SKM-1 (cell line): ENCODE measurements around the gene SH3RF2.
"Not testable (repeated sequence)": the region's sequence is repeated elsewhere in the genome, so short reads cannot be mapped to it uniquely, and the experiment has no call there.

ENCODE experiments used
- DNase-seq: peaks from one replicate; lab custom pipeline; 2025; ENCODE audit not compliant: unreplicated experiment; lab: John Stamatoyannopoulos, UW

The SH3RF2 gene

DNA sequence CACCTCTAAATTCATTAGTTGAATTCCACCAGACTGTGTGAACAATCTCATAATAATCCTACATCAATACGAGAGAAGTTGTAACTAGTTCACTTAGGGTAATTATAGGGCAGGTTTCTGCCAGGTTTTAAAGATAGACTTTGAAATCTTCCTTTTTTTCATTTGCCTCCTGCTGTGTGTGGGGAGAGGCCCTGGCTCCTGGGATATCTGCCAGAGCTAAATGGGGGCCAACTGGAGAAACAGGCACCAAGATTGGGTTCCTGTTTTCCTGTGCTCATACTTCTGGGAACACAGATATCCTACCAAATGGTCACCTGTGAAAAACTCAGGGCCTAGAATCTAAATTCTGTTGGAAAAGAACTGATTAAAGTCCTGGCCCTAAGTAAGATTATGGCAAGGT, 42.3 kb downstream of the SH3RF2 start:
- DNase-seq = no peak

- no peak for DNase-seq
These were observed 43.2 kb downstream of the SH3RF2 start for GRCh38 chr5:145979270-145980223.

GRCh38 chr5:145980259-145980658, 43.9 kb downstream of the SH3RF2 start:
- DNase-seq = no peak

- DNase-seq = no peak
These were observed 44.3 kb downstream of the SH3RF2 start for GRCh38 chr5:145980718-145981117.

DNA sequence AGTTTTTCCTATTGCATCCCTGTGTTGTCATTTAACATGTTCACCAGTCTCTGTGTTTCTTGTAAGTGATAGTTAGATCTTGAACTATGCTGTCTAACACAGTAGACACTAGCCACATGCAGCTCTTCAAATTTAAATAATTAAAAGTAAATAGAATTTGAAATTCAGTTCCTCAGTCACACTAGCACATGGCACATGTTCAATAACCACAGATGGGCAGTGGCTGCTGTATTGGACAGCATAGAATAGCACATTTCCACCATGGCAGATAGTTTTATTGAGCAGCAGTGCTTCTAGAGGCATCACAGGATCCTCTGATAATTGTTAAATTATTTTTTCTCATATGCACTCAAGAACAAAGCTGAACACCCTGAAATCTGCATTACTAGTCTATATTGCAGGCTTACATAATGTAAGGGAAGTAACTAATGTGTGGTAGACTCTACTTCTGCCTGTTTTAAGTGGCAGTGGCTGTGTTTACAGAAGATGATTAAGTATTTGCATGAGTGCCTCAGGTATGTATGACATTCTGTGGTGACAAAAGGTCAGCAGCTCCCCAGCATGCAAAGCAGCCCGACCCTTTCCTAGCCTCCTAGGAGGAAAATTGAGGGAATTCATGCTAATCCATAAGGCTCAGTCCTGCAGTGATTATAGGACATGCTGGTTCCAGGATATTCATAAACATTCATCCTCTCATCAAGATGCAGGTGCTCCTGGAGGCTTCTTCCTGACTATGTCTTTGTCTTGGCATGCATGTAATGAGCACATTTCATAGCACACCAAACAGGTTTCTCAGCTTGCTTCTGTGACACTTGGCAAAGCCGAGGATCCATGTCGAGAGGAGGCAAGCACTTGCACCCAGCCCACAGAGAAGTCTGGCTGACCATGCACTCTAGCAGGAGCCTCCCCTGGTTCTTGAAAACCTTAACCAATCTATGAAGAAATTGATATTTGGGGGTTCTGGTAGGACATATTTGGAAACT, 45.5 kb downstream of the SH3RF2 start:
- DNase-seq = no peak

- DNase-seq = no peak
These were observed 46.4 kb downstream of the SH3RF2 start for GRCh38 chr5:145982572-145983318.

DNA sequence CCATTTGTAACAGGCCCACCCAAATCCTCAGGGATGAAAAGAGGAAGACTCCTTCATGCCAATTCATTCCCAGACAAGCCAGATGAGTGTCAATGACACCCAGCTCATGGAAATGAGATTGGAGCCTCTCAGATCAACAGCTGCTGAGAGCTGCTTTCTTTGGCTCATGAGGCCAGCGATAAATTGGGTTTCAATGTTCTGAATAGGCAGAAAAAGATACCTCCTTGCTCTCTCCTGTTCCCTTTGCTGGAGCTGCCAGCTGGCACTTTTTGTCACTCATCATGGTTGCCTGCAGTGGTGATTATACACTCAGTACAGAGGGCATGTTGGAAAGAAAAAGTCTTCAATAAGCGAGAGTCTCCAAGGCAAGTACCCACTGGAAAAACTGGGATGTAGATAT, 47.1 kb downstream of the SH3RF2 start:
- DNase-seq = no peak

DNA sequence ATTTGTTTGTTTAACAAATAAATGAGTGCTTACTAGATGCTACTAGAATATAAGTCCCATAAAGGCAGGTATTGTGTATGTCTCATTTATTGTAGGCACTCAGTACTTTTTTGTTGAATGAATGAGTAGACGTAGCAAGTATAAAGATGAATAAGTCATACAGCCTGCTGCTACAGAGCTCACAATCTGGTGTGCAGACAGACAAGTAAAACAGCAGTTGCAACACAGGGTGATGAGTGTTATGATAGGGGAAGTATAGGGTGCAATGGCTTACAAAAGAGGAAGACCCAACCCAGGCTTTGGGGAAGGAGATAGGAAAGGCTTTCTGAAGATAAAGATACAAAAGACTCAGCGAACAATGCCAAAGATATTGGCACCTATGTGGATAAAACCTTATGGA, 47.7 kb downstream of the SH3RF2 start:
- peak; percentile 97 for DNase-seq

- DNase-seq = no peak
These were observed 51.5 kb downstream of the SH3RF2 start for GRCh38 chr5:145987856-145988255.

DNA sequence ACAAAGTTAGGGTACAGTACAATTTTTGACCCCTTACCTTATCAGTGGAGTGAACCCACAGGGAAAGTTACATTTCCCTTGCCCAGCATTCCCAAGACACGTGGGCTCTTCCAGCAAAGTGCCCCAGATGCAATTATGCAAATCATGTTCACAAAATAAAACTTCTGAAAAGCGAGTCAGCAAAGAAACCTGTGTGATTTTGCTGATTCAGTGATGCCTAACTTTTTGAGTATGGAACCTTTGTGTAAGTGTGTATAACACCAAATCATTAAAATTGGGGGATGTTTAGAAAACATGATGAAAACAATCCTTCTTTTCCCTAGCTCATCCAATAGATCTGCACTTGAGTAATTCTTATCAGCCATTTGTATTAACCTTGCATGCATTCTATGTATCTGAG, 52.6 kb downstream of the SH3RF2 start:
- DNase-seq = no peak

DNA sequence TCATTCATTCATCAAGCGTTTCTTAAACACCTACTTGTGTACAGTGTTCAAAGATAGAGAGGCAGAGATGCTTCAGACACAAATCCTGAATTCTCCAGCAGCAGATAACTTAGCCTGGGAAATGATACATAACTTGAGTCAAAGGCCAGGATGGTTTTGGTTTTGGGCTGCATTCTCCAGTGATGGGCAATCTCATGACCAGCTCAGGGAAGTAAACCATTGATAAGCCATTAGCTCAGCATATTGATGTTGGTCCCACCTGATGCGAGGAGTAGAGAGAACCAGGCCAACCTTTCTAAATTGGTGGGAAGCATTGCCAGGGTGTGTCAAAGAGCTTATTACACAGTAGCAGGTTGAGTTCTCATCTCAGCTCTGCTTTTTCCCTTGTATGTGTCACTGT, 53.0 kb downstream of the SH3RF2 start:
- no peak for DNase-seq

DNA sequence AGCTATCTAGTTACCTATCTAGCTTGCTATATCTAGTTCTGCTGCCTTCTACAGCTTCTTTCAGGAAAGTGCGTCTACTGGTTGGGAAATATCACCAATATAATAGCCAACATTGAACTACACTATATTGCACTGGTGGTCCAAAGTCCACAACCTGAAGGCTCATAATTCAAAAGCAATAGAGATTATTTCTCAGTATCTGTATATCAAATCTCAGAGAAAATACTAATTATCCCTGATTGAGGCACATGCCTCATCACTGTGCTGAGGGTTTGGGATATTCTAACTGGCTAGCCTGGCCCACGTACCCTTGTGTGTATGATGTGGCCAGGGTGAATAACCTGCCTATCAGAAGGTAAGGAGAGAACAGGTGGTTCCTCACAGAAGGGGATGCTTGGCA, 53.8 kb downstream of the SH3RF2 start:
- no peak for DNase-seq

GRCh38 chr5:145991044-145991575, 54.7 kb downstream of the SH3RF2 start:
- DNase-seq = no peak

GRCh38 chr5:145993538-145993937, 57.2 kb downstream of the SH3RF2 start:
- DNase-seq = not testable (repeated sequence)

- peak; percentile 64 for DNase-seq
These were observed 59.8 kb downstream of the SH3RF2 start for GRCh38 chr5:145996135-145996534.

GRCh38 chr5:145999208-145999607, 62.8 kb downstream of the SH3RF2 start:
- no peak for DNase-seq

DNA sequence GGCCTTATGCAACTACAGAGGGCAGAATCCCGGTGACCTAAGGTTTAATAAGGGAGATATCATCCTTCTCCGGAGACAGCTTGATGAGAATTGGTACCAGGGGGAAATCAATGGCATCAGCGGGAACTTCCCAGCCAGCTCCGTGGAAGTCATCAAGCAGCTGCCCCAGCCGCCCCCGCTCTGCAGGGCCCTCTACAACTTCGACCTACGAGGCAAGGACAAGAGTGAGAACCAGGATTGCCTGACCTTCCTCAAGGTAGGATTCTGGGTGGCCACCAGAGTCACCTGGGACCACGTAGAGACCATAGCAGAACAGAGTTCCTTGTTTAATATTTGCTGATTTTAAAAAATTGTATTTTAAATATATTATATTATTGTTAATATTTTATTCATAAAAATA, 63.7 kb downstream of the SH3RF2 start:
- DNase-seq = no peak

DNA sequence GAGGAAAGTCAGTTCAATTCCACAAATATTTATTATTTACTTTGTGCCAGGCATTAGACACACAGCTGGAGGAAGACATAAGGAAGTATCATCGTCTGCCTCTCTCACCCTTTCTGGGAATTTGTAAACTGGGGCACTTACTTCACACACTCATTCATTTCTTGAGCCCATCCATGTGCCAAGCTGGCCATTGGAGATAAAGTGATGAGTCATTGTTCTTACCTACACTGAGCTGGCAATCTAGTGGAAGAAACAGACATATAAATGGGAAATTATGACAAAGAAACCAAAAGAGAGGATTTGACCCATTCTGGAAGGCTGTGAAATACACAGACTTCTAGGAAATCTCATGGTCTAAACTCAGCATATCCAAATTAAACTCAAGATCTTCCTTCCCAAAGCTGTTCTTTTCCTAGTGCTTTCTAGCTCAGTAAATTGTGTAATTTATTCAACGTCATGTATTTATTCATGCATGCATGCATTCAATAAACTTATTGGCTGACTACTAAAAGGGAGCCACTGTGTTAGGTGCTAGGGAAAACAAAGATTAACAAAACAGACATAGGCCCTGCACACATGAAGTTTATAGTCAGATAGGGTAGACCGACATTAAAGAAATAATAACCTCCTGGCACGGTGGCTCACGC, 65.3 kb downstream of the SH3RF2 start:
- no peak for DNase-seq

- DNase-seq = no peak
These were observed 66.1 kb downstream of the SH3RF2 start for GRCh38 chr5:146002491-146002890.

DNA sequence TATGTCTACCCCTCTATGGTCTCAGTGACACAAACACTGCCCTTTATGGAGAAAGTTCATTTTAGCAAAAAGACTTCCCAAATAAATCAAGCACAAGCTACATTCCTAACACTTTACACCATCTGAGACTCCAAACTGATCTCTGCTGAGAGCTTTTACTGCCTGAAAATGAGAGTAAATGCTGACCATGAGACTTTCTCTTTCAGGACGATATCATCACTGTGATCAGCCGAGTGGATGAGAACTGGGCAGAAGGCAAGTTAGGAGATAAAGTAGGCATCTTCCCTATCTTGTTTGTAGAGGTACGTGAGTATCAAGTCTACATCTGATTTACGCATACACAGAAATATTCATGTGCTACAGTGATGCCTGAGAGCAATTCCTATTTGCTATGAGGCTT, 67.5 kb downstream of the SH3RF2 start:
- no peak for DNase-seq
